ENCODE results near the gene KAT2B.

The KAT2B gene

DNA sequence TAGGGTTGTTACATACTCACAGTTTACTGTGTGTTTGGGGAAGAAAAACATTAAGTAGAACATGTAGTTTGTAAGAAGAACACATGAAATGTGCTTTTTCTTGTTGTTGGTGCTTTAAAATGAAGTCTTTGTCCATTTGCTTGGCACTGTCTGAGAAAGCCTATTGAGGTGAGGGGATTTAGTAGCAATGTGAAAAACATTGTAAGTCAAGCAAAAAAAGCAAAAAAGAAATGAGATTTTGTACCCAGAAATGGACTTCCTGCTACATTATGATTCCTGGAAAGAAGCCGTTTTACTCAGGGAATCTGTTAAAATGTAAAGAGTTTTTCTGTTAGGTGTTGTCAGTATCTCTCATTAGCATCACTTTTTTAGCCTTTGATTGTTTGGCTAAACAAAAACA, 59.9 kb downstream of the KAT2B start:
- no peak for DNase-seq

DNA sequence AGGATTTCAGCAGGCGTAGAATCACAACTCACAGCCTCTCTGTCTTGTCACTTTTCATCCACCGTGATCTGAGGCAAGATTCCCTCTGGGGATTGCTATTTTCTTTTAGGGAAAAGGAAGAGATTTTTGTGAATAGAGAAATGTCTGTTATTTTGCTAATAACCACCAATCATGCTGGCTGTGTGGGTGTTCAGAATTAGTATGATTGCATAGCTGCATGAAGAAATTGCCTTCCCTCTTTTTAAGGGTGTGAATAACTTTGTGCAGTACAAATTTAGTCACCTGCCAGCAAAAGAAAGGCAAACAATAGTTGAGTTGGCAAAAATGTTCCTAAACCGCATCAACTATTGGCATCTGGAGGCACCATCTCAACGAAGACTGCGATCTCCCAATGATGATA, 60.8 kb downstream of the KAT2B start:
- no peak for DNase-seq

DNA sequence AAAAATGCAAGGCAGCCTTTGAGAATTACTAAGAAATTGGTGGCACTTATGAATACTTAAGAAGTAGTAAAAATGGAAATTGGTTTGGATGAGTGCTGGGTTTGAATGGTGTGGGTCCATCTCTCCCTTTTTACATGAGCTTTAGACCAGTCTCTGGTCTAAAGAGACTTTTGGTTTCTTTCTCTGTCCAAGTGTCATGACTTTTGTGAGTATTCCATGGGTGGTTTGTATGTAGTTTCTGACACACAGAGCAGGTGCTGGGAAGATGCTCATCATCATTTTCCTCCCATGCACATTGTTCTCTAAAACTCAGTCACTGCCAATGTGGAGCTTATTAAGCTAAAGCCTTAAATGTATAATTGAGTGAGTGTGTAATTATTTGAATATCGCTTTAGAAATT, 63.5 kb downstream of the KAT2B start:
- no peak for DNase-seq

DNA sequence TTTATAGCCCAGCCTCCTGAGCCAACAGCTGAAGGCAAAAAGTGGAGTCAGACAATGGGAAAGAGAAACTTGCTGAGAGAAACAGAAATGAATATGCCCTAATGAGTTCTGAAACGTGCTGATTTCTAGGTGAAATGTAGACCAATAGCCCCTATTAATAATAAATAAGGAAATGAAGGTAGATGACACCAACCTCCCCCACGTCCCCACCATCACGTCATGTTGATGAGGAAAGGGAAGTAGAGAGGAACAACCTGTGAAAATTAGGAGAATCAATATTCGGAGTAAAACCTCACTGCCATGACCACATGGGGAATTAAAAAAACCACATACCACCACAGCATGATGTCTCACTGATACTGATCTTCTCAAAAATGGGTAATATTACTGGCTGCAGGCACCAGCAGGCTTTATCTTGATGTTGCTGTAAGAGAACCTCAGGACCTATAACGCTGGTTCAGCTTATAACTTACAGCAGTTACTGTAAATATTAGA, 64.0 kb downstream of the KAT2B start:
- DNase-seq = peak; percentile 45

DNA sequence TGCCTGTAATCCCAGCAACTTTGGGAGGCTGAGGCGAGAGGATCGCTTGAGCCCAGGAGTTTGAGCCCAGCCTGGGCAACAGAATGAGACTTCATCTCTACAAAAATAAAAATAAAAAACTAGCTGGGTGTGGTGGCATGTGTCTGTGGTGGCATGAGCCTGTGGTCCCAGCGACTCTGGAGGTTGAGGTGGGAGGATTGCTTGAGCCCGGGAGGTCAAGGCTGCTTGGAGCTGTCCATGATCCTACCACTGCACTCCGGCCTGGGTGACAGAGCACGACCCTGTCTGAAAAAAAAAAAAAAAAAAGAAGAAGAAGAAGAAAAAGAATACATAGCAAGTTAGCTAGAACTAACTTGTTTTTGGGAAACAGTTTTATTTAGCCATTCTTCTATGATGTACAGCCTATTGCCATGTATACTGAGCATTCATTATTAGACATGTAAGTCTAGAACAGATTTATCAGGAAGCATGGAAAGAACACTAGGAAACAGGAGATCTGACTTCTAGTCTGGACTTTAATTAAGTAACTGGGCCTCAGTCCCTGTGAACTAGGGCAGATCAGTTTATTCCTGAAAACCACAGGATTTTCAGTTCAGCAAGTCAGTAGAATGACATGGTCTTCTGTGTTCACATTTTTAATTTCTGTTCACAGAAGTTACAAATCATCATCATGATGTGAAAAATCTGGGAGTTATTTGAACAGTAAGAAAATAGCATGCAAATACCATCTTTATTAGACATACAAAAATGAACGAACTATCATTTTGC, 65.5 kb downstream of the KAT2B start:
- DNase-seq = no peak

GRCh38 chr3:20107722-20108121, 67.5 kb downstream of the KAT2B start:
- DNase-seq = no peak

GRCh38 chr3:20108869-20109268, 68.6 kb downstream of the KAT2B start:
- no peak for DNase-seq

DNA sequence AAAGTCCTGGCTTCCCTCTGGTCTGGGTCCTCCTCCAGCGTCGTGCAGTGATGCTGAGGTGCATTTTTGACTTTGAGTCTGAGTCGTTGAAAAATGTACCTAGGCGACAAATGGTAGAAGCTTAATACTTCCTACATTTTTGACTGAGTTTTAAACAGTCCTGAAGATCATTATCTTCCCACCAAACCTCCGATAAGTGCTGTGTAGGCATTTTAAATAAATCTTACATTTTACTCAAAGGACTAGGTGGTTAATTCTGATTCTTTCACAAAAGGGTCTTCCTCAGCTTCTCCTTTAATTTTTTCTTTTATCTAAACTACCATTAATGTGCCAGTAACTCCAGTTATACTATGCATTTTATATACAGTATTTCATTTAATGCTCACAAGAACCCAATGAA, 70.6 kb downstream of the KAT2B start:
- no peak for DNase-seq

- no peak for DNase-seq
These were observed 71.6 kb downstream of the KAT2B start for GRCh38 chr3:20111836-20112235.

- DNase-seq = no peak
These were observed 80.8 kb downstream of the KAT2B start for GRCh38 chr3:20121088-20121487.

- DNase-seq = no peak
These were observed 82.9 kb downstream of the KAT2B start for GRCh38 chr3:20123131-20123652.

GRCh38 chr3:20125289-20125688, 85.0 kb downstream of the KAT2B start:
- no peak for DNase-seq

DNA sequence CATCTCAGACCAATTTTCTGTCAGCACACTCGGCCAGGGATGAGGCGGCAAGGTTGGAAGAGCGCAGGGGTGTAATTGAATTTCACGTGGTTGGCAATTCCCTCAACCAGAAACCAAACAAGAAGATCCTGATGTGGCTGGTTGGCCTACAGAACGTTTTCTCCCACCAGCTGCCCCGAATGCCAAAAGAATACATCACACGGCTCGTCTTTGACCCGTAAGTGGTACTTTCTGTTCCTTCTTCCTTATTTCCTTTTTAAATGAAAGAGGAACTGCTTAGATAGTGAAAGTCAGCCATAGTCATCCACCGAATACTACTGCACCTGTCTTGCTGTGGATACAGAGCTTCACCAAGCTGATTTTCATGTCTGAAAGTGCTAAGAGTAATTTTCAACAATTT, 85.7 kb downstream of the KAT2B start:
- peak; percentile 85 for DNase-seq

- no peak for DNase-seq
These were observed 88.1 kb downstream of the KAT2B start for GRCh38 chr3:20128358-20128757.

DNA sequence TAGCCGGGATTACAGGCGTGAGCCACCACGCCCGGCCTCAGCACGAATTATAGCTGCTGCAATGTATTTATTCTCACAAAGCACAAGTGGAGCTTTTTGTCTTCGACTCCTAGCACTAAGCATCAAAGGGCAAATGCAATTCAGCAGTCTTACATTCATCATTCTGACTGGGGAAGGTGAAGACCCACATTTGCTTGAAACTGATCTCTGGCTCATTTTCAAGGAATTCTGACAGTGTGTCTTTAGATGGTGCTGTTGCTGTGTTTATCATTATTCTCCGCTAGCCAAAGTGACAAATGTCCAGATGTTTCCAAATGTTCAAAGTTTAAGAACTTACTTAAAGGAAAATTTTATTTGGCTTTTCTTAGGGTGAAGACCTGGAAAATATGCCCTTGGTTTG, 89.9 kb downstream of the KAT2B start:
- no peak for DNase-seq

- no peak for DNase-seq
These were observed 96.0 kb downstream of the KAT2B start for GRCh38 chr3:20136231-20136630.

GRCh38 chr3:20137647-20138046, 97.4 kb downstream of the KAT2B start:
- DNase-seq = no peak

DNA sequence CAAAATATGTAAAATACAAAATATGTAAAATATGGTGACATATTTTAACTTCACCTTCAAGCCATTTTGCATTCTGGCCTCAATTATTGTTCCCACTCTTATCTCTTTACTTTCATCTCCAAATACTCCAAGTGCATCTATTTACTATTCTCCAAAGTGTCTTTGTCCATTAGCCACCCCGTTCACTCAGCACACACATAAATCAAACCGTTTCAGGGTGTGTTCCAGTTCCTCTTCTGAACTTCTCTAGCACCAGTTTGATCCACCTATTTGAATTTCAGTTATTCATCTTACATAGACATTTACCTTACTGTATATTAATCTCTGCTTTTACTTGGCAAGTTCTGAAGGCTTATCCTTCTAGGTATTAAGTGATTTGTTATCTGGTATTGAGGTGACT, 100.6 kb downstream of the KAT2B start:
- no peak for DNase-seq

DNA sequence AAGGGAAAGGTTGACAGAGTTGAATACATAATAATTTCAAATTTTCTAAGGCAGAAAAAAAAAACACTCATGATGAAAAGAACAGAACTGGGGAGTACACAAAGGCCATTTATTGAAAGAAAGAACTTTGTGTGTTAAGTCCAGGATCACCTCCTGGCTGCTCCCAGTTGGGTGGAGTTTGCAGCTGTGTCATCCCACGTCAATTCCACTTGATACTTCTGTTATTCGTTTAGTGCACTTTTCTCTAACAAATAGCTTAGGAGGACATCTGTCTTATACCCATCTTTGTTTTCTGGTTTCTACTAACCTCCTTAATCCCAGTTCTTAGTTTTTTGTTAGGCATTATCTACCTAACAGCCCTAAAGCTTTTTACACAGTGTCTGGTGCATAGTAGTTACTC, 101.1 kb downstream of the KAT2B start:
- no peak for DNase-seq

DNA sequence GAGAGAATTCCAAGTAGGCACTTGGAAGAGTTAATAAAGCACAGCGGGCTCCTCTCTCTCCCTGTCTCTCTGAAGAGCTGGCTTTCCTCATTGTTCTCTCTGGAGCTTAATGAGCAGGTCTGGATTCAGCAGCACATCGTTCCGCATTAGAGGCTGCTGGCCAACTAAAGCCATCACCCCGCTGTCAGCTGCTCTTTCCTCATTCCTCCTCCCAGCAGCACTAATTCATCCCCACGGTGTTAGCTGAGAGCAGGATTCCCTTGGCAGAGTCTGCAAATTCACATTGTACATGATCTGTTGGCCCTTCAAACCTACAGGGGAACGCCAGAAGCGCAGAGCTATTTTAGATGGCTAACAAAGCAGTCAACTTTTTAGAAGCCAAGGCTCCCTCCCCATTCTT, 101.6 kb downstream of the KAT2B start:
- DNase-seq = no peak

DNA sequence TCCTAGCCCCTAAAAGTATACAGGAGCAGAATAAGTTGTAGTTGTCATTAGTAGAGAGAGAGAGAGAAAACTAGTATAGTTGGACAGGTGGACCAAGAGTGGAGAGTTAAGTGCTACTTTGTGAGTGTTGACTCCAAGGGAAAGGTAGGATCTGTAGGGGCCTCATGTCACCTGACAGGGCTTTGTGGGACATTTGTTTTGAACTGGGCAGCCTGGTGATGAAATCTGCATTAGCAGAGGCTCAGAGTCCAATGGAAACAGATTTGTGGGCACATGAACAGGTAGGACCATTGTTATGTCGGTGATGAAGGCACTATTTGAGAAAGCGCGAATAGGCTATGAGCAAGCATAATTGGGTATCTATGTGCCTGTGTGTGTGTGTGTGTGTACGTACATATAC, 102.3 kb downstream of the KAT2B start:
- DNase-seq = no peak

DNA sequence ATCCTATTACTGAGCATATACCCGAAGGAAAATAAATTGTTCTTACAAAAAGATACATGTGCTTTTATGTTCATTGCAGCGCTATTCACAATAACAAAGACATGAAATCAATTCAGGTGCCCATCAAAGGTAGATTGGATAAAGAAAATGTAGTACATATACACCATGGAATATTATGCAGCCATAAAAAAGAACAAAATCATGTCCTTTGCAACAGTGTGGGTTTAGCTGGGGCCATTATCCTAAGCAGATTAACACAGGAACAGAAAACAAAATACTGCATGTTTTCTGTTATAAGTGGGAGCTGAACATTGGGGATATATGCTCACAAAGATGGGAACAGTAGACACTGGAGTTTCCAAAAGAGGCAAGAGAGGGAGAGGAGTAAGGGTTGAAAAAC, 103.3 kb downstream of the KAT2B start:
- DNase-seq = no peak

GRCh38 chr3:20145874-20146273, 105.6 kb downstream of the KAT2B start:
- no peak for DNase-seq

GRCh38 chr3:20146301-20146700, 106.1 kb downstream of the KAT2B start:
- no peak for DNase-seq

DNA sequence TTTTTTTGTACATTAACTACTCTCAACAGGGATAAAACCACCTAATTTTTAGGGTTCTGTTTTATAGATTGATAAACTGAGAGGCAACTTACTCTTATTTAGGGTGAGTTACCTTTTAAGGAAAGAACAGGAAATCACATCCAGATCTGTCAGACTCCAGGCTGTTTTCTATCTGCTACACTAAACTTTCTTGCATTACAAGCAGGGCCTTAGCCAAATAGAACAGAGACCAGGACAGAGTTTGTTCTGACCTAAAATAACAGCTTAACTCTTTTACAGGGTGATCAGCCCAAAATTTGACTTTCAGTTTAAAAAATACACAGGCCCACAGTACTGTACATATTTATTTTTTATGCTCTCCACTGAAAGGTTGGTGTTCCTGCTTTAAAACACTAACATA, 107.1 kb downstream of the KAT2B start:
- no peak for DNase-seq
